ENCODE data around the gene LRCOL1. TPM values are rescaled to one million over a fixed set of nuclear protein-coding genes. Genes with fewer than 3 reads are reported as not detected.

Gene LRCOL1
- total RNA-seq, 2 experiments from 2014 or later, result not detected

GRCh38 chr12:132557291-132558015, 52.9 kb downstream of the LRCOL1 start:
- H3K9me3 ChIP-seq (ENCODE audit: control insufficient read depth in 1 of 2, insufficient read depth in 1 of 2, low read length in 2 of 2), result peaks cover 0 to 25% of the 10 kb centered on the region in 2 experiments
- no peak overlapping the region for H3K4me3 ChIP-seq (ENCODE audit: low read length)
- Mint-ChIP-seq H3K27ac (no peak overlapping the region), H3K27me3 (peaks cover 14% of the 10 kb centered on the region), H3K4me3 (no peak overlapping the region), H3K36me3 (ENCODE audit: low read depth) (peaks cover 8% of the 10 kb centered on the region), H3K4me1 (ENCODE audit: low read depth) (peaks cover 22% of the 10 kb centered on the region), H3K9me3 (no peaks in the 10 kb centered on the region)
- ChIA-PET CTCF (no interaction called here), POLR2A (no interaction called here)
- no peak overlapping the region for H3K27ac ChIP-seq (ENCODE audit: low read depth in 1 of 2, low read length in 2 of 2)
- peaks cover 4 to 8% of the 10 kb centered on the region in 2 experiments for H3K27me3 ChIP-seq (ENCODE audit: control insufficient read depth in 1 of 2, insufficient read depth in 2 of 2, low read length in 2 of 2)
- H3K4me1 ChIP-seq (ENCODE audit: insufficient read depth, low read length), result peaks cover 29% of the 10 kb centered on the region
- H3K36me3 ChIP-seq (ENCODE audit: insufficient read depth, low read length), result peaks cover under 1% of the 10 kb centered on the region
- DNase-seq, result no peak
- intact Hi-C loops (cut with DNase I, micrococcal nuclease), result loop anchor here in 1 of 2 experiments (10.0 kb wide), 1 partner anchor 143 kb away; no protein-coding TSS in a partner anchor
- no peak for TF ChIP-seq CTCF (IDR thresholded peaks at IDR 0.05)
- no peak for ATAC-seq (ENCODE audit: poor library complexity)

- intact Hi-C loops (cut with DNase I, micrococcal nuclease), result loop anchor here in 1 of 2 experiments (10.0 kb wide), 1 partner anchor 142 kb away; no protein-coding TSS in a partner anchor
- POLR2A ChIA-PET, result no interaction called here
- Histone ChIP-seq H3K4me3 (ENCODE audit: low read length) (no peak overlapping the region), H3K27me3 (ENCODE audit: control insufficient read depth in 1 of 2, insufficient read depth in 2 of 2, low read length in 2 of 2) (peaks cover 4 to 8% of the 10 kb centered on the region in 2 experiments), H3K27ac (ENCODE audit: low read depth in 1 of 2, low read length in 2 of 2) (no peak overlapping the region), H3K9me3 (ENCODE audit: control insufficient read depth in 1 of 2, insufficient read depth in 1 of 2, low read length in 2 of 2) (peaks cover 0 to 30% of the 10 kb centered on the region in 2 experiments), H3K36me3 (ENCODE audit: insufficient read depth, low read length) (peaks cover 3% of the 10 kb centered on the region), H3K4me1 (ENCODE audit: insufficient read depth, low read length) (peaks cover 29% of the 10 kb centered on the region)
- Mint-ChIP-seq H3K27ac (no peak overlapping the region), H3K36me3 (ENCODE audit: low read depth) (peaks cover 13% of the 10 kb centered on the region), H3K4me3 (no peak overlapping the region), H3K4me1 (ENCODE audit: low read depth) (peaks cover 22% of the 10 kb centered on the region), H3K27me3 (peaks cover 14% of the 10 kb centered on the region), H3K9me3 (no peaks in the 10 kb centered on the region)
- no peak for TF ChIP-seq CTCF (IDR thresholded peaks at IDR 0.05)
- ATAC-seq (ENCODE audit: poor library complexity), result no peak
- DNase-seq, result no peak
- CTCF ChIA-PET, result no interaction called here
These were observed 53.6 kb downstream of the LRCOL1 start for GRCh38 chr12:132556801-132557200.

- Mint-ChIP-seq H3K27ac (no peak overlapping the region), H3K27me3 (peaks cover 14% of the 10 kb centered on the region), H3K4me3 (no peak overlapping the region), H3K9me3 (no peaks in the 10 kb centered on the region), H3K4me1 (ENCODE audit: low read depth) (peaks cover 20% of the 10 kb centered on the region), H3K36me3 (ENCODE audit: low read depth) (peaks cover 13% of the 10 kb centered on the region)
- DNase-seq (no peak), ATAC-seq (ENCODE audit: poor library complexity) (no peak)
- TF ChIP-seq CTCF (IDR thresholded peaks at IDR 0.05), result no peak
- CTCF ChIA-PET, result no interaction called here
- POLR2A ChIA-PET, result no interaction called here
- Histone ChIP-seq H3K4me1 (ENCODE audit: insufficient read depth, low read length) (peaks cover 25% of the 10 kb centered on the region), H3K36me3 (ENCODE audit: insufficient read depth, low read length) (peaks cover 3% of the 10 kb centered on the region), H3K9me3 (ENCODE audit: control insufficient read depth in 1 of 2, insufficient read depth in 1 of 2, low read length in 2 of 2) (peaks cover 0 to 26% of the 10 kb centered on the region in 2 experiments), H3K27me3 (ENCODE audit: control insufficient read depth in 1 of 2, insufficient read depth in 2 of 2, low read length in 2 of 2) (peaks cover 4 to 8% of the 10 kb centered on the region in 2 experiments), H3K27ac (ENCODE audit: low read depth in 1 of 2, low read length in 2 of 2) (no peak overlapping the region), H3K4me3 (ENCODE audit: low read length) (no peak overlapping the region)
- intact Hi-C loops (cut with DNase I, micrococcal nuclease), result loop anchor here in 1 of 2 experiments (10.0 kb wide), 1 partner anchor 141 kb away; no protein-coding TSS in a partner anchor
These were observed 54.2 kb downstream of the LRCOL1 start for GRCh38 chr12:132556216-132556615.
